GM12872 (cell line): ENCODE results near the gene PYGB.

Source experiments
- CTCF ChIP-seq: IDR thresholded peaks from 3 replicates; pipeline ENCODE4 v1.5.1; 2011; ENCODE audit warnings: low read depth, mild to moderate bottlenecking, low read length, moderate library complexity; ENCODE audit not compliant: insufficient read depth

The PYGB gene

GRCh38 chr20:25269057-25269832 is 21.4 kb downstream of the PYGB start:
- TF ChIP-seq CTCF, result no peak

- no peak for TF ChIP-seq CTCF
These were observed 21.9 kb downstream of the PYGB start for GRCh38 chr20:25269833-25270170.

- TF ChIP-seq CTCF, result no peak
These were observed 23.0 kb downstream of the PYGB start for GRCh38 chr20:25270829-25271251.

GRCh38 chr20:25271486-25272222 is 23.8 kb downstream of the PYGB start:
- TF ChIP-seq CTCF, result no peak

- TF ChIP-seq CTCF, result no peak
These were observed 24.5 kb downstream of the PYGB start for GRCh38 chr20:25272223-25273000.

GRCh38 chr20:25273046-25273445 is 25.2 kb downstream of the PYGB start:
- TF ChIP-seq CTCF, result no peak
